ENCODE data around the gene CX3CL1. TPM values are rescaled to one million over a fixed set of nuclear protein-coding genes. Genes with fewer than 3 reads are reported as not detected.

The CX3CL1 gene
- total and polyA plus RNA-seq, 7 donors, result 3.3 to 13.5 (median 6.2) TPM

- no peak for ATAC-seq
- intact Hi-C loops (cut with DNase I), result no loop called here
- no peak overlapping the region for H3K4me3 ChIP-seq
- no peaks in the 10 kb centered on the region for H3K4me1 ChIP-seq
- H3K27ac ChIP-seq, result no peak overlapping the region
- TF ChIP-seq CTCF (IDR thresholded peaks at IDR 0.05), result no peak
- no peaks in the 10 kb centered on the region for H3K9me3 ChIP-seq
- 75 to 78% (median 76%) methylated on average over 3 of the region's 3 CpGs for WGBS, 3 donors
- DNase-seq, result no peak
- H3K36me3 ChIP-seq (ENCODE audit: insufficient read depth in 1 of 2, low read depth in 1 of 2), result no peaks in the 10 kb centered on the region
- H3K27me3 ChIP-seq (ENCODE audit: insufficient read depth in 3 of 3, low read length in 2 of 3), result peaks cover 0 to 4% (median 2%) of the 10 kb centered on the region in 3 donors
Observed at GRCh38 chr16:57331355-57331754, 40.9 kb upstream of the CX3CL1 start.

- H3K4me1 ChIP-seq, result no peaks in the 10 kb centered on the region
- WGBS, 3 donors, result 83 to 91% (median 90%) methylated on average over 1 of the region's 1 CpG
- peaks cover 10% of the 10 kb centered on the region for H3K9me3 ChIP-seq
- H3K4me3 ChIP-seq, result no peak overlapping the region
- no peak overlapping the region for H3K27ac ChIP-seq
- intact Hi-C loops (cut with DNase I), result no loop called here
- DNase-seq (no peak), ATAC-seq (no peak)
- peaks cover 0 to 9% (median 0%) of the 10 kb centered on the region in 3 donors for H3K27me3 ChIP-seq (ENCODE audit: insufficient read depth in 3 of 3, low read length in 2 of 3)
- no peaks in the 10 kb centered on the region for H3K36me3 ChIP-seq (ENCODE audit: insufficient read depth in 1 of 2, low read depth in 1 of 2)
- no peak for TF ChIP-seq CTCF (IDR thresholded peaks at IDR 0.05)
Observed at GRCh38 chr16:57333402-57333801, 38.9 kb upstream of the CX3CL1 start.

- Histone ChIP-seq H3K4me3 (no peak overlapping the region), H3K27me3 (ENCODE audit: insufficient read depth in 3 of 3, low read length in 2 of 3) (peaks cover 0 to 9% (median 0%) of the 10 kb centered on the region in 3 donors), H3K27ac (no peak overlapping the region), H3K9me3 (peaks cover 10% of the 10 kb centered on the region), H3K36me3 (ENCODE audit: insufficient read depth in 1 of 2, low read depth in 1 of 2) (no peaks in the 10 kb centered on the region), H3K4me1 (no peaks in the 10 kb centered on the region)
- intact Hi-C loops (cut with DNase I), result no loop called here
- no peak for DNase-seq
- no peak for TF ChIP-seq CTCF (IDR thresholded peaks at IDR 0.05)
- WGBS, 3 donors, result 75 to 81% (median 75%) methylated on average over 4 of the region's 4 CpGs
- no peak for ATAC-seq
Observed at GRCh38 chr16:57335366-57335765, 36.9 kb upstream of the CX3CL1 start.

GRCh38 chr16:57341062-57341440 is 31.2 kb upstream of the CX3CL1 start:
- ATAC-seq (no peak), DNase-seq (no peak)
- H3K4me3 ChIP-seq, result no peak overlapping the region
- H3K27ac ChIP-seq, result no peak overlapping the region
- H3K27me3 ChIP-seq (ENCODE audit: insufficient read depth in 3 of 3, low read length in 2 of 3), result peaks cover 0 to 5% (median 0%) of the 10 kb centered on the region in 3 donors
- TF ChIP-seq CTCF (IDR thresholded peaks at IDR 0.05), result no peak
- H3K9me3 ChIP-seq, result peaks cover 10% of the 10 kb centered on the region
- H3K36me3 ChIP-seq (ENCODE audit: insufficient read depth in 1 of 2, low read depth in 1 of 2), result no peaks in the 10 kb centered on the region
- intact Hi-C loops (cut with DNase I), result no loop called here
- no peaks in the 10 kb centered on the region for H3K4me1 ChIP-seq
- 74 to 85% (median 78%) methylated on average over 6 of the region's 6 CpGs for WGBS, 3 donors

Measured in psoas muscle (tissue), 8 donors.